ENCODE data around the gene SAFB. TPM values are rescaled to one million over a fixed set of nuclear protein-coding genes. Genes with fewer than 3 reads are reported as not detected.

The SAFB gene
- total RNA-seq, 2 experiments from 2014 or later: 195 to 200 TPM

DNA sequence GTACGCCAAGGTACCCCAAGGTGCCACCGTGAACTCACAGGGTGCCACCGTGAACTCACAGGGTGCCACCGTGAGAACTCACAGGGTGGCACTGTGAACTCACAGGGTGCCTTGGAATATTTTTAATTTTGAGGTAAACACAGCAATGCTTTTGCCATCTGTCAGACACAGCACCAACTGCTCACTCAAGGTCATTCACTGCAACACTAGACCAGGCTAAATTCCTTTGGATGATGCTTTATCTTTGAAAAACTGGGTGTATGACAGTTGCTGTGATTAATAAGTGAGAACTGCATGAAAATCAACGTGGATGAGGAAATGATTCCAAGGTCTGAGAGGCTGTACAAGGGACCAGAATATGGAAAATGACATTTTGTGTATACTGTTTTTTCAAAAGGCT lies 19.3 kb upstream of the SAFB start:
- ATAC-seq (ENCODE audit: poor library complexity): no peak
- Histone ChIP-seq H3K9me3 (ENCODE audit: control insufficient read depth in 1 of 2, insufficient read depth in 1 of 2, low read length in 2 of 2) (no peaks in the 10 kb centered on the region), H3K4me1 (ENCODE audit: insufficient read depth, low read length) (no peaks in the 10 kb centered on the region), H3K36me3 (ENCODE audit: insufficient read depth, low read length) (peaks cover 91% of the 10 kb centered on the region), H3K27me3 (ENCODE audit: control insufficient read depth in 1 of 2, insufficient read depth in 2 of 2, low read length in 2 of 2) (no peaks in the 10 kb centered on the region), H3K4me3 (ENCODE audit: low read length) (no peak overlapping the region), H3K27ac (ENCODE audit: low read depth in 1 of 2, low read length in 2 of 2) (no peak overlapping the region)
- no peak overlapping the region for H3K27ac Mint-ChIP-seq
- POLR2A ChIA-PET: no interaction called here
- H3K4me1 Mint-ChIP-seq (ENCODE audit: low read depth): peaks cover 13% of the 10 kb centered on the region
- H3K9me3 Mint-ChIP-seq: no peaks in the 10 kb centered on the region
- H3K4me3 Mint-ChIP-seq: no peak overlapping the region
- DNase-seq: no peak
- CTCF ChIA-PET: no interaction called here
- peaks cover 95% of the 10 kb centered on the region for H3K36me3 Mint-ChIP-seq (ENCODE audit: low read depth)
- H3K27me3 Mint-ChIP-seq: no peaks in the 10 kb centered on the region
- intact Hi-C loops (cut with DNase I, micrococcal nuclease): no loop called here
- no peak for TF ChIP-seq CTCF (IDR thresholded peaks at IDR 0.05)

GRCh38 chr19:5605362-5605761 lies 17.5 kb upstream of the SAFB start:
- Mint-ChIP-seq H3K36me3 (ENCODE audit: low read depth) (peaks cover 95% of the 10 kb centered on the region), H3K27ac (no peak overlapping the region)

GRCh38 chr19:5607318-5608275 lies 15.3 kb upstream of the SAFB start:
- TF ChIP-seq CTCF (IDR thresholded peaks at IDR 0.05): no peak
- no peak overlapping the region for H3K27ac Mint-ChIP-seq
- H3K27me3 Mint-ChIP-seq: no peaks in the 10 kb centered on the region
- Histone ChIP-seq H3K27ac (ENCODE audit: low read depth in 1 of 2, low read length in 2 of 2) (no peak overlapping the region), H3K4me3 (ENCODE audit: low read length) (no peak overlapping the region), H3K9me3 (ENCODE audit: control insufficient read depth in 1 of 2, insufficient read depth in 1 of 2, low read length in 2 of 2) (no peaks in the 10 kb centered on the region), H3K27me3 (ENCODE audit: control insufficient read depth in 1 of 2, insufficient read depth in 2 of 2, low read length in 2 of 2) (no peaks in the 10 kb centered on the region), H3K36me3 (ENCODE audit: insufficient read depth, low read length) (peaks cover 87% of the 10 kb centered on the region), H3K4me1 (ENCODE audit: insufficient read depth, low read length) (no peaks in the 10 kb centered on the region)
- H3K4me3 Mint-ChIP-seq: no peak overlapping the region
- ATAC-seq (ENCODE audit: poor library complexity) (no peak), DNase-seq (no peak)
- H3K4me1 Mint-ChIP-seq (ENCODE audit: low read depth): peaks cover 13% of the 10 kb centered on the region
- CTCF ChIA-PET: no interaction called here
- H3K36me3 Mint-ChIP-seq (ENCODE audit: low read depth): peaks cover 91% of the 10 kb centered on the region
- intact Hi-C loops (cut with DNase I, micrococcal nuclease): no loop called here
- POLR2A ChIA-PET: interaction anchor here (1.0 kb wide), 1 partner anchor 14 kb away, joined by 4 read pairs; the partner anchor contains the start of gene SAFB2
- H3K9me3 Mint-ChIP-seq: no peaks in the 10 kb centered on the region

More at GRCh38 chr19:5605362-5605761, 17.5 kb upstream of the SAFB start:
- ATAC-seq (ENCODE audit: poor library complexity): no peak
- H3K9me3 ChIP-seq (ENCODE audit: control insufficient read depth in 1 of 2, insufficient read depth in 1 of 2, low read length in 2 of 2): no peaks in the 10 kb centered on the region
- no peaks in the 10 kb centered on the region for H3K9me3 Mint-ChIP-seq
- H3K4me1 Mint-ChIP-seq (ENCODE audit: low read depth): peaks cover 13% of the 10 kb centered on the region
- DNase-seq: no peak
- H3K4me3 ChIP-seq (ENCODE audit: low read length): no peak overlapping the region
- intact Hi-C loops (cut with DNase I, micrococcal nuclease): no loop called here
- no peak for TF ChIP-seq CTCF (IDR thresholded peaks at IDR 0.05)
- H3K36me3 ChIP-seq (ENCODE audit: insufficient read depth, low read length): peaks cover 91% of the 10 kb centered on the region
- ChIA-PET CTCF (no interaction called here), POLR2A (no interaction called here)
- no peak overlapping the region for H3K4me3 Mint-ChIP-seq
- no peaks in the 10 kb centered on the region for H3K27me3 Mint-ChIP-seq
- no peaks in the 10 kb centered on the region for H3K27me3 ChIP-seq (ENCODE audit: control insufficient read depth in 1 of 2, insufficient read depth in 2 of 2, low read length in 2 of 2)
- no peak overlapping the region for H3K27ac ChIP-seq (ENCODE audit: low read depth in 1 of 2, low read length in 2 of 2)
- no peaks in the 10 kb centered on the region for H3K4me1 ChIP-seq (ENCODE audit: insufficient read depth, low read length)
